ENCODE results near the gene KRTAP9-7.
"Not testable (repeated sequence)": the region's sequence is repeated elsewhere in the genome, so short reads cannot be mapped to it uniquely, and the experiment has no call there.

KRTAP9-7 gene, protein sequence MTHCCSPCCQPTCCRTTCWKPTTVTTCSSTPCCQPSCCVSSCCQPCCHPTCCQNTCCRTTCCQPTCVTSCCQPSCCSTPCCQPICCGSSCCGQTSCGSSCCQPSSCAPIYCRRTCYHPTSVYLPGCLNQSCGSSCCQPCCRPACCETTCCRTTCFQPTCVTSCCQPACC

DNA sequence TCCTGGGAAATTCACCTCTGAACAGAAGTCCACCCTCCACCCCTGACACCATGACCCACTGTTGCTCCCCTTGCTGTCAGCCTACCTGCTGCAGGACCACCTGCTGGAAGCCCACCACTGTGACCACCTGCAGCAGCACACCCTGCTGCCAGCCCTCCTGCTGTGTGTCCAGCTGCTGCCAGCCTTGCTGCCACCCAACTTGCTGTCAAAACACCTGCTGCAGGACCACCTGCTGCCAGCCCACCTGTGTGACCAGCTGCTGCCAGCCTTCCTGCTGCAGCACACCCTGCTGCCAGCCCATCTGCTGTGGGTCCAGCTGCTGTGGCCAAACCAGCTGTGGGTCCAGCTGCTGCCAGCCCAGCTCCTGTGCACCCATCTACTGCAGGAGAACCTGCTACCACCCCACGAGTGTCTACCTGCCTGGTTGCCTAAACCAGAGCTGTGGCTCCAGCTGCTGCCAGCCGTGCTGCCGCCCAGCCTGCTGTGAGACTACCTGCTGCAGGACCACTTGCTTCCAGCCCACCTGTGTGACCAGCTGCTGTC is at the start of gene KRTAP9-7:
KRTAP9-7 (plus strand) TSS at position 51 of the 543 bp plus-strand sequence; CDS start at position 51, 0 bp downstream.
- not testable (repeated sequence) for DNase-seq (ENCODE audit: low read depth)

DNA sequence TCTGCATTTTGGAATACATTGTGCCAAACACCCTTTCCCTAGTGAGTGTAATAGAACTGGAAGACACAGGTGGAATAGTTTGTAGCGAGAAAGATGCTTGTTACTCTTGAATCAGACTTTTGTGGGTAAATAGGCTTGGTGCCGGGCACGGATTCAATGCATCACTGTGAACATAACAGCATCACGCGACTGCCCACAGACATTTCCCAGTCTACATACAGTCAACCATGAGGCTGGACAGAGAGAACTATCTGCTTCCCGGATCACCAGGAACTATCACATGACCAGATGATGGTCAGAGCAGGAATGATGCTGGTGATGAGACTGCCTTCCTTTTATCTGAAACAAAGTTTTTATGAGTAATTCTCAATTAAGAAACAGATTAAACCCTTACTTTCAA is 49.4 kb upstream of the KRTAP9-7 start:
- no peak for DNase-seq (ENCODE audit: low read depth)

GRCh38 chr17:41226598-41227095 is 48.9 kb upstream of the KRTAP9-7 start, which contains the start of gene KRTAP9-2:
Gene KRTAP9-2 (plus strand): TSS chr17:41226648. CDS start chr17:41226655, 7 bp downstream.
- not testable (repeated sequence) for DNase-seq (ENCODE audit: low read depth)

GRCh38 chr17:41230094-41230493 is 45.4 kb upstream of the KRTAP9-7 start:
- DNase-seq (ENCODE audit: low read depth), result no peak

DNA sequence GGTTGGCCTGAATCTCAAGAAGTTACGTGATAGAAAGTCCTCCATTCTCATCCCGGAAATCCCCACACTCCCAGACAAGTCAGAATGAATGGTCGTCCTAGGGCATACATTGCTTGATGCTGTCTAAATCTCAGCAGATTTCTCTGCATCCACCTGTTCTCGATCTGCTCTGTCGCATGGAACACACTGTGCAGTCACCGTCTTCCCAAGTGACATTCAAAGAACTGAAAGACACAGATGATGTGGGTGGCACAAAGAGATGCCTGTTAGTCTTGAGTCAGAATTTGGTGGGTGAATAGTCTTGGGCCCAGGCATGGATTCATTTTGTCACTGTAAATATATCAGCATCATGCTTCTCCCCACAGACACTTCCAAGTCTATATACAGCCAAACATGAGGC is 43.8 kb upstream of the KRTAP9-7 start:
- DNase-seq (ENCODE audit: low read depth), result no peak

DNA sequence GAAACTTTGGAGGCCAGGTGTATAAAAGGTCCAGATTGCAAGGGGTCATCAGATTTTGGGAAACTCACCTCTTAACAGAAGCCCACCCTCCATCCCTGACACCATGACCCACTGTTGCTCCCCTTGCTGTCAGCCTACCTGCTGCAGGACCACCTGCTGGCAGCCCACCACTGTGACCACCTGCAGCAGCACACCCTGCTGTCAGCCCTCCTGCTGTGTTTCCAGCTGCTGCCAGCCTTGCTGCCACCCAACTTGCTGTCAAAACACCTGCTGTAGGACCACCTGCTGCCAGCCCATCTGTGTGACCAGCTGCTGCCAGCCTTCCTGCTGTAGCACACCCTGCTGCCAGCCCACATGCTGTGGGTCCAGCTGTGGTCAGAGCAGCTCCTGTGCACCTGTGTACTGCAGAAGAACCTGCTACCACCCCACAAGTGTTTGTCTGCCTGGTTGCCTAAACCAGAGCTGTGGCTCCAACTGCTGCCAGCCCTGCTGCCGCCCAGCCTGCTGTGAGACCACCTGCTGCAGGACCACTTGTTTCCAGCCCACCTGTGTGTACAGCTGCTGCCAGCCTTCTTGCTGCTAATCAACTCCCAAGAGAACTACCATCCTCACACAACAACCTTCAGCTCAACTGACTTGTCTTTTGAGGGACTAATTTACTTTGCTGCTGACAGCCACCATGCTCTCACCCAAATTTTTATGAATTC is 42.9 kb upstream of the KRTAP9-7 start, which contains the start of gene KRTAP9-3:
KRTAP9-3 (plus strand) TSS at position 51 of the 707 bp plus-strand sequence; CDS start at position 104, 53 bp downstream.
- DNase-seq (ENCODE audit: low read depth), result not testable (repeated sequence)

- DNase-seq (ENCODE audit: low read depth), result not testable (repeated sequence)
Observed at GRCh38 chr17:41237116-41237515, 38.4 kb upstream of the KRTAP9-7 start.

- DNase-seq (ENCODE audit: low read depth), result not testable (repeated sequence)
Observed at GRCh38 chr17:41237949-41238437, 37.5 kb upstream of the KRTAP9-7 start, which contains the start of gene KRTAP9-8. Gene KRTAP9-8 (plus strand): TSS chr17:41237999. CDS start chr17:41238052, 53 bp downstream.

GRCh38 chr17:41246995-41247787 is 28.3 kb upstream of the KRTAP9-7 start:
- not testable (repeated sequence) for DNase-seq (ENCODE audit: low read depth)

DNA sequence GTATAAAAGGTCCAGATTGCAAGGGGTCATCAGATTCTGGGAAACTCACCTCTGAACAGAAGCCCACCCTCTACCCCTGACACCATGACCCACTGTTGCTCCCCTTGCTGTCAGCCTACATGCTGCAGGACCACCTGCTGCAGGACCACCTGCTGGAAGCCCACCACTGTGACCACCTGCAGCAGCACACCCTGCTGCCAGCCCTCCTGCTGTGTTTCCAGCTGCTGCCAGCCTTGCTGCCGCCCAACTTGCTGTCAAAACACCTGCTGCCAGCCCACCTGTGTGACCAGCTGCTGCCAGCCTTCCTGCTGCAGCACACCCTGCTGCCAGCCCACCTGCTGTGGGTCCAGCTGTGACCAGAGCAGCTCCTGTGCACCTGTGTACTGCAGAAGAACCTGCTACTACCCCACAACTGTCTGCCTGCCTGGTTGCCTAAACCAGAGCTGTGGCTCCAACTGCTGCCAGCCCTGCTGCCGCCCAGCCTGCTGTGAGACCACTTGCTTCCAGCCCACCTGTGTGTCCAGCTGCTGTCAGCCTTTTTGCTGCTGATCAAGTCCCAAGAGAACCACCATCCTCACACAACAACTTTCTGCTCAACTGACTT is 25.8 kb upstream of the KRTAP9-7 start, which contains the start of gene KRTAP9-4:
KRTAP9-4 (plus strand) TSS at position 51 of the 604 bp plus-strand sequence; CDS start at position 85, 34 bp downstream.
- DNase-seq (ENCODE audit: low read depth), result not testable (repeated sequence)

DNA sequence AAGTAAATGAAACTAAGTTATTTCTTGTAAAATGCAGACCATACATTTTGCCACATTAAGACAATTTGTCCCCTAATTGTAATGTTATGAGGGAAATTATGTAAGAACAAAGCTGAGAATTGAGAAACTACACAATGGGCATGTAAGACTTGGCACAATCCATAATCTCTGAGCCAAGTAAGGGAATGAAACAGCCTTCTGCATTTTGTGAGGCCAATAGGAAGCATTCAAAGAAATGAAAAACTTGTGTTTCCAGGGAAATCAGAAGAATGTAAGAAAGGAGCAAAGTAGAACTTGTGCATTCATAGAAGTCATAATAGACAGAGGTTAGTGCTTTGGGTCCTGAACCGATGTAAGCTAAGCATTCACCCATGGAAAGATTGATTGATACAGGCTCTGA is 24.2 kb upstream of the KRTAP9-7 start:
- DNase-seq (ENCODE audit: low read depth), result no peak

GRCh38 chr17:41254861-41255260 is 20.6 kb upstream of the KRTAP9-7 start:
- no peak for DNase-seq (ENCODE audit: low read depth)

- DNase-seq (ENCODE audit: low read depth), result not testable (repeated sequence)
Observed at GRCh38 chr17:41255381-41256290, 19.9 kb upstream of the KRTAP9-7 start, which contains the start of gene KRTAP9-9. Gene KRTAP9-9 (plus strand): TSS chr17:41255384.

DNA sequence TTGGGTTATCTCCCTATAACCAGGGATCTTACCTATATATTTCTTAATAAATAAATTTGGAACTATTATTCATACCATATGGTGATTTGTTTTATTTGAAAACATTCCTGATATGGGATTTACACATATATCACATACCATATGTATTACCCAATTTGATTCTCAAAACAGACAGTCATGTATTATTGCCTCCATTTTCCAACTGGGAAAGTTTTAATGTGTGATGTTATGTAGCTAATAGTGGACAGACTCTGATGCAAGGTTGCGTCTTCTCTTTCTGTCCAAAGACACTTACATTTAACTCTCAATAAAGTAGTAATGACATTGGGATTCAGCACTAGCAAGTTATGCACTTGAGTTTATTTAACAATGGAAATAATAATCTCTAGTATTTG is 19.2 kb upstream of the KRTAP9-7 start:
- DNase-seq (ENCODE audit: low read depth), result no peak

- no peak for DNase-seq (ENCODE audit: low read depth)
Observed at GRCh38 chr17:41258406-41258805, 17.1 kb upstream of the KRTAP9-7 start.

GRCh38 chr17:41263212-41263611 is 12.3 kb upstream of the KRTAP9-7 start:
- no peak for DNase-seq (ENCODE audit: low read depth)

DNA sequence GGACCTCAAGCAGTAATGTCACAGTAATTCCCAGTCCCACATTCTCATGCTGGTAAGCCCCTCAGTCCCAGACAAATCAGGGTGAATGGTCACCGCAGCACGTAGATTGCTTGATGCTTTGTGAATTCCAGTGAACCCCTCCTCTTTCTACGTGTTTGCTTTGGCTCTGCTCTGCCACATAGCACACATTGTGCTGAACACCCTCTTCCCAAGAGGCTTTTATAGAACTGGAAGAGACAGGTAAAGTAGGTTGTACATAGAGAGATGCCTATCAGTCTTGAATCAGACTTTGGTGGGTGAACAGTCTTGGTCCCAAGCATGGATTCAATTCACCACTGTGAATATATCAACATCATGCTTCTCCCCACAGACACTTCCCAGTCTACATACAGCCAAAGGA is 10.9 kb upstream of the KRTAP9-7 start:
- no peak for DNase-seq (ENCODE audit: low read depth)

- no peak for DNase-seq (ENCODE audit: low read depth)
Observed at GRCh38 chr17:41265078-41265477, 10.4 kb upstream of the KRTAP9-7 start, which contains the start of gene KRTAP9-6. Gene KRTAP9-6 (plus strand): TSS chr17:41265378. CDS start chr17:41265378, 0 bp downstream.

GRCh38 chr17:41267711-41268110 is 7.8 kb upstream of the KRTAP9-7 start:
- DNase-seq (ENCODE audit: low read depth), result no peak

DNA sequence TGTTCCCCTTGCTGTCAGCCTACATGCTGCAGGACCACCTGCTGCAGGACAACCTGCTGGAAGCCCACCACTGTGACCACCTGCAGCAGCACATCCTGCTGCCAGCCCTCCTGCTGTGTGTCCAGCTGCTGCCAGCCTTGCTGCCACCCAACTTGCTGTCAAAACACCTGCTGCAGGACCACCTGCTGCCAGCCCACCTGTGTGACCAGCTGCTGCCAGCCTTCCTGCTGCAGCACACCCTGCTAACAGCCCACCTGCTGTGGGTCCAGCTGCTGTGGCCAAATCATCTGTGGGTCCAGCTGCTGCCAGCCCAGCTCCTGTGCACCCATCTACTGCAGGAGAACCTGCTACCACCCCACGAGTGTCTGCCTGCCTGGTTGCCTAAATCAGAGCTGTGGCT is 4.2 kb upstream of the KRTAP9-7 start:
- DNase-seq (ENCODE audit: low read depth), result not testable (repeated sequence)

Data from stimulated activated CD8-positive, alpha-beta memory T cell treated with anti-CD3 and anti-CD28 coated beads, Interleukin-7, amount 100 ng/mL, for 24 hours (primary cell).